GM12865 (cell line): ENCODE results near the gene TPPP.
A peak's percentile ranks its signal among the peaks of the same experiment; 100 is the strongest.

ENCODE experiments used
- DNase-seq: peaks from one replicate; pipeline ENCODE4 v3.0.0; 2010; ENCODE audit warnings: low read depth
- H3K4me3 ChIP-seq: 2 replicates; pipeline ENCODE4 v1.5.1; 2011; ENCODE audit warnings: mild to moderate bottlenecking, low read depth, low read length, control low read depth
- CTCF ChIP-seq: IDR thresholded peaks from 2 replicates; pipeline ENCODE4 v1.5.1; 2011; ENCODE audit warnings: low read length, control low read depth, low read depth, inconsistent platforms; ENCODE audit not compliant: insufficient read depth; ENCODE audit errors: missing control alignments

Gene TPPP

GRCh38 chr5:669111-669841, 23.9 kb downstream of the TPPP start:
- no peak for DNase-seq
- H3K4me3 ChIP-seq = no peak overlapping the region
- TF ChIP-seq CTCF = peak; percentile 57

- no peak for DNase-seq
- TF ChIP-seq CTCF = no peak
- no peak overlapping the region for H3K4me3 ChIP-seq
Observed at GRCh38 chr5:668283-668995, 24.7 kb downstream of the TPPP start.

GRCh38 chr5:666816-667498, 26.2 kb downstream of the TPPP start:
- no peak for DNase-seq
- no peak overlapping the region for H3K4me3 ChIP-seq
- no peak for TF ChIP-seq CTCF

- TF ChIP-seq CTCF = no peak
- DNase-seq = no peak
- no peak overlapping the region for H3K4me3 ChIP-seq
Observed at GRCh38 chr5:665956-666711, 27.0 kb downstream of the TPPP start.

GRCh38 chr5:665541-665955, 27.6 kb downstream of the TPPP start:
- no peak for DNase-seq
- TF ChIP-seq CTCF = no peak

GRCh38 chr5:664994-665360, 28.2 kb downstream of the TPPP start:
- DNase-seq = no peak
- no peak overlapping the region for H3K4me3 ChIP-seq
- TF ChIP-seq CTCF = no peak

More at GRCh38 chr5:665541-665955, 27.6 kb downstream of the TPPP start:
- H3K4me3 ChIP-seq = no peak overlapping the region
